Common myeloid progenitor, CD34-positive (primary cell): ENCODE results near the gene C17orf107.

ENCODE experiments used
- CTCF ChIA-PET: fragments of 350-600 bp; sonication (Branson Sonifier 250); formaldehyde crosslinking; loops from one replicate; lab custom pipeline; 2021; ENCODE audit warnings: antibody characterized with exemption; lab: Charles Lee
- POLR2A ChIA-PET: fragments of 350-600 bp; sonication (Branson Sonifier 250); formaldehyde crosslinking; loops from one replicate; lab custom pipeline; 2021; ENCODE audit warnings: antibody characterized with exemption; lab: Charles Lee
- DNase-seq, 3 donors: peaks; one replicate each; pipeline versions ENCODE4 v3.0.0 to v3.0.0-alpha.2; 2013
- H3K27ac ChIP-seq, 2 experiments: 1 replicate in 1 of 2; 2 replicates in 1 of 2; pipeline ENCODE4 v1.7.0; 2013; ENCODE audit warnings: inconsistent platforms in 2 of 2, low read length in 2 of 2, mild to moderate bottlenecking in 2 of 2, low read depth in 1 of 2, moderate library complexity in 1 of 2; ENCODE audit not compliant: severe bottlenecking in 2 of 2, insufficient read depth in 1 of 2, poor library complexity in 1 of 2
- H3K27me3 ChIP-seq, 5 experiments: replicated peaks in 2 of 5; 1 replicate in 3 of 5; 2 replicates in 2 of 5; pipeline versions ENCODE4 v1.6.1 to v1.7.0; 2013; ENCODE audit warnings: low read length in 4 of 5, mild to moderate bottlenecking in 2 of 5, moderate library complexity in 2 of 5, inconsistent platforms in 1 of 5; ENCODE audit not compliant: insufficient read depth in 5 of 5, control insufficient read depth in 4 of 5
- H3K36me3 ChIP-seq, 4 experiments: 1 replicate in 2 of 4; 2 replicates in 2 of 4; pipeline versions ENCODE4 v1.6.1 to v1.7.0; 2013; ENCODE audit warnings: low read length in 3 of 4, control low read depth in 1 of 4, mild to moderate bottlenecking in 1 of 4; ENCODE audit not compliant: control insufficient read depth in 4 of 4, insufficient read depth in 4 of 4
- H3K4me1 ChIP-seq, 4 experiments: 1 replicate in 3 of 4; 2 replicates in 1 of 4; pipeline versions ENCODE4 v1.6.1 to v1.7.1; 2013; ENCODE audit warnings: low read length in 3 of 4, mild to moderate bottlenecking in 3 of 4, control low read depth in 1 of 4, inconsistent platforms in 1 of 4, moderate library complexity in 1 of 4; ENCODE audit not compliant: control insufficient read depth in 4 of 4, insufficient read depth in 4 of 4; ENCODE audit errors: control extremely low read depth in 1 of 4
- H3K4me3 ChIP-seq, 7 experiments: 1 replicate in 4 of 7; 2 replicates in 3 of 7; pipeline versions ENCODE4 v1.5.1 to v1.7.0; 2013; ENCODE audit warnings: mild to moderate bottlenecking in 7 of 7, low read length in 6 of 7, moderate library complexity in 6 of 7, inconsistent platforms in 2 of 7, low read depth in 2 of 7, control low read depth in 1 of 7; ENCODE audit not compliant: insufficient read depth in 4 of 7, control insufficient read depth in 1 of 7; ENCODE audit errors: extremely low read depth in 1 of 7
- H3K9me3 ChIP-seq, 5 experiments: 1 replicate in 4 of 5; 2 replicates in 1 of 5; pipeline versions ENCODE4 v1.6.1 to v1.7.1; 2013; ENCODE audit warnings: low read length in 4 of 5, mild to moderate bottlenecking in 2 of 5, inconsistent platforms in 1 of 5, low read depth in 1 of 5, moderate library complexity in 1 of 5; ENCODE audit not compliant: control insufficient read depth in 4 of 5, insufficient read depth in 2 of 5; ENCODE audit errors: control extremely low read depth in 1 of 5
- WGBS: methylation state at CpG from one replicate; pipeline ENCODE4 v1.1.5; 2013; ENCODE audit not compliant: insufficient coverage; 5-methylcytosine and 5-hydroxymethylcytosine counted together

The C17orf107 gene

GRCh38 chr17:4932756-4933155 is 33.4 kb downstream of the C17orf107 start:
- ChIA-PET CTCF (interaction anchor here (1.1 to 1.3 kb wide), 2 partner anchors 19 to 23 kb away, joined by 3 to 9 read pairs; no protein-coding TSS in a partner anchor), POLR2A (no interaction called here)
- Histone ChIP-seq H3K4me3 (peak overlapping the region in 3 of 7 experiments; percentile 1 to 15 (median 5)), H3K27me3 (no peaks in the 10 kb centered on the region), H3K4me1 (peaks cover 0 to 59% (median 43%) of the 10 kb centered on the region in 4 experiments), H3K27ac (no peak overlapping the region), H3K36me3 (peaks cover 0 to 18% (median 8%) of the 10 kb centered on the region in 4 experiments), H3K9me3 (no peaks in the 10 kb centered on the region)
- no peak for DNase-seq
- WGBS: 95% methylated on average over 12 of the region's 12 CpGs

GRCh38 chr17:4933646-4934045 is 34.3 kb downstream of the C17orf107 start:
- peak overlapping the region in 5 of 7 experiments; percentile 11 to 66 (median 54) for H3K4me3 ChIP-seq
- DNase-seq: no peak
- CTCF ChIA-PET: interaction anchor here (0.7 to 1.6 kb wide), 5 partner anchors 11 to 34 kb away, joined by 3 to 11 read pairs (median 4); partner anchors contain the start of genes CHRNE and SPAG7
- peaks cover 0 to 27% (median 11%) of the 10 kb centered on the region in 4 experiments for H3K36me3 ChIP-seq
- WGBS: 43% methylated on average over 7 of the region's 16 CpGs
- no peaks in the 10 kb centered on the region for H3K27me3 ChIP-seq
- no peaks in the 10 kb centered on the region for H3K9me3 ChIP-seq
- POLR2A ChIA-PET: interaction anchor here (1.5 kb wide), 1 partner anchor 15 kb away, joined by 4 read pairs; the partner anchor contains the start of gene PFN1
- H3K4me1 ChIP-seq: peaks cover 0 to 67% (median 48%) of the 10 kb centered on the region in 4 experiments
- H3K27ac ChIP-seq: peak overlapping the region in 1 of 2 experiments; percentile 9

- Histone ChIP-seq H3K27me3 (no peaks in the 10 kb centered on the region), H3K36me3 (peaks cover 0 to 28% (median 11%) of the 10 kb centered on the region in 4 experiments), H3K4me3 (peak overlapping the region in 5 of 7 experiments; percentile 11 to 66 (median 54)), H3K9me3 (no peaks in the 10 kb centered on the region), H3K27ac (peak overlapping the region in 1 of 2 experiments; percentile 9), H3K4me1 (peaks cover 3 to 75% (median 55%) of the 10 kb centered on the region in 4 experiments)
- peak; percentile 52 to 80 (median 73) for DNase-seq
- CTCF ChIA-PET: interaction anchor here (0.7 to 1.6 kb wide), 5 partner anchors 11 to 33 kb away, joined by 3 to 11 read pairs (median 4); partner anchors contain the start of genes CHRNE and SPAG7
- POLR2A ChIA-PET: interaction anchor here (1.5 kb wide), 1 partner anchor 14 kb away, joined by 4 read pairs; the partner anchor contains the start of gene PFN1
- 9% methylated on average over 11 of the region's 14 CpGs for WGBS
Measured at GRCh38 chr17:4934173-4934979, 35.0 kb downstream of the C17orf107 start.

DNA sequence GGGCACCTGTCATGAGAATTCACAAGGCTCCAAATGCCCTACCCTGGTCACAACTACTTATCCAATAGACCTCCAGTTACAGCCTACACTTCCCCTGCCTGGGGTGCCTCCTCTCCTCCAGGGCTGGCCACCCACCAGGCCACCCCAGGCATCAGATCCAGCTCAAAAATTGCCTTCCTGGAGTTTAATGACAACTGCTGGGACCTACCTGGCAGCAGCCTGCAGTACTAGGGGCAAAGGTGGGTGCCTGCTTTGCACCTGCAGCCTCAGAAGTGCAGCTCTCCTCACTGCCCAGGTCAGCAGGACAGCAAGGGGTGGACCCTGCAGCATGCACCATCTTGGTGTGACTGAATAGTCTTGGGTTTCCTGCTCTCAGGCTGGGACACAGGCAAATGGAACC is 36.3 kb downstream of the C17orf107 start:
- H3K27me3 ChIP-seq: no peaks in the 10 kb centered on the region
- H3K36me3 ChIP-seq: peaks cover 0 to 28% (median 11%) of the 10 kb centered on the region in 4 experiments
- no peaks in the 10 kb centered on the region for H3K9me3 ChIP-seq
- no peak overlapping the region for H3K4me3 ChIP-seq
- CTCF ChIA-PET: interaction anchor here (0.9 kb wide), 1 partner anchor 34 kb away, joined by 3 read pairs; no protein-coding TSS in a partner anchor
- H3K27ac ChIP-seq: no peak overlapping the region
- no peak for DNase-seq
- POLR2A ChIA-PET: no interaction called here
- peaks cover 3 to 77% (median 56%) of the 10 kb centered on the region in 4 experiments for H3K4me1 ChIP-seq

- WGBS: 95% methylated on average over 3 of the region's 3 CpGs
- H3K4me3 ChIP-seq: no peak overlapping the region
- CTCF ChIA-PET: interaction anchor here (1.1 to 1.9 kb wide), 4 partner anchors 10 to 27 kb away, joined by 3 to 8 read pairs (median 6); partner anchors contain the start of gene ENO3
- H3K9me3 ChIP-seq: no peaks in the 10 kb centered on the region
- H3K27ac ChIP-seq: no peak overlapping the region
- no peaks in the 10 kb centered on the region for H3K27me3 ChIP-seq
- H3K36me3 ChIP-seq: peaks cover 0 to 28% (median 11%) of the 10 kb centered on the region in 4 experiments
- H3K4me1 ChIP-seq: peaks cover 6 to 83% (median 57%) of the 10 kb centered on the region in 4 experiments
- POLR2A ChIA-PET: no interaction called here
- no peak for DNase-seq
Measured at GRCh38 chr17:4936436-4936835, 37.1 kb downstream of the C17orf107 start.

GRCh38 chr17:4937553-4937952 is 38.2 kb downstream of the C17orf107 start:
- WGBS: 100% methylated on average over 15 of the region's 16 CpGs
- ChIA-PET POLR2A (no interaction called here), CTCF (interaction anchor here (1.2 to 1.9 kb wide), 3 partner anchors 9 to 28 kb away, joined by 3 to 8 read pairs (median 8); no protein-coding TSS in a partner anchor)

More at GRCh38 chr17:4937553-4937952, 38.2 kb downstream of the C17orf107 start:
- Histone ChIP-seq H3K27ac (no peak overlapping the region), H3K9me3 (no peaks in the 10 kb centered on the region), H3K27me3 (no peaks in the 10 kb centered on the region), H3K36me3 (peaks cover 0 to 34% (median 14%) of the 10 kb centered on the region in 4 experiments), H3K4me1 (peaks cover 6 to 87% (median 60%) of the 10 kb centered on the region in 4 experiments), H3K4me3 (no peak overlapping the region)
- DNase-seq: no peak
